Measurements from ENCODE around the gene PSIP1. TPM values are rescaled to one million over a fixed set of nuclear protein-coding genes. Genes with fewer than 3 reads are reported as not detected.

The PSIP1 gene
- total RNA-seq, 1 experiment from 2014 or later = 99.1 TPM

- ChIA-PET CTCF (interaction anchor here (0.6 kb wide), 1 partner anchor 189 kb away, joined by 3 read pairs; no protein-coding TSS in a partner anchor), POLR2A (no interaction called here), RAD21 (ENCODE audit: low non-redundant PET in 1 of 2, low total read pairs in 2 of 2, uncharacterized antibody in 2 of 2, unreplicated experiment in 2 of 2) (no interaction called here)
- Histone ChIP-seq H2AFZ (ENCODE audit: low read depth, low read length, poor library complexity, severe bottlenecking) (peak overlapping the region; percentile 70), H3K4me2 (ENCODE audit: low read length) (peak overlapping the region; percentile 85), H4K20me1 (ENCODE audit: insufficient read depth) (no peaks in the 10 kb centered on the region), H3K27ac (ENCODE audit: low read depth, low read length) (peak overlapping the region; percentile 75), H3K36me3 (ENCODE audit: control insufficient read depth in 1 of 2, insufficient read depth in 2 of 2, low read length in 2 of 2) (peaks cover 5 to 22% of the 10 kb centered on the region in 2 experiments; a peak in 3 of 4 replicates), H3K9me3 (ENCODE audit: control insufficient read depth in 1 of 2, insufficient read depth in 1 of 2, low read depth in 1 of 2, low read length in 2 of 2) (no peaks in the 10 kb centered on the region), H3K27me3 (ENCODE audit: insufficient read depth, low read length) (no peaks in the 10 kb centered on the region), H3K9ac (ENCODE audit: low read length) (peak overlapping the region; percentile 85), H3K9me2 (ENCODE audit: insufficient read depth) (no peaks in the 10 kb centered on the region), H3K4me1 (ENCODE audit: control insufficient read depth in 1 of 2, insufficient read depth in 2 of 2, low read length in 2 of 2) (peaks cover 3 to 14% of the 10 kb centered on the region in 2 experiments; a peak in 3 of 4 replicates), H3K79me2 (ENCODE audit: insufficient read depth, low read length) (peaks cover 41% of the 10 kb centered on the region), H3K4me3 (replicated peaks in 1 of 2; ENCODE audit: low read depth in 1 of 2, low read length in 2 of 2) (peak overlapping the region; percentile 91 to 94)
- DNase-seq (ENCODE audit: low read depth, low spot score) (no peak), ATAC-seq (no peak)
- TSS peak; percentile 96 for BruUV-seq (replicated peaks)
- intact Hi-C loops (cut with micrococcal nuclease) = loop anchor here (2.0 to 5.0 kb wide), 2 partner anchors 145 to 317 kb away; no protein-coding TSS in a partner anchor
- TF ChIP-seq SP1 (IDR thresholded peaks at IDR 0.05; ENCODE audit: low read depth) (no peak), CTCF (IDR thresholded peaks at IDR 0.05 in 2 of 3, conservative IDR thresholded peaks at IDR 0.05 in 1 of 3; ENCODE audit: borderline replicate concordance in 1 of 3, insufficient read depth in 1 of 3, low read depth in 2 of 3, low read length in 2 of 3) (no peak), CBX3 (IDR thresholded peaks at IDR 0.05; ENCODE audit: low read depth) (no peak), ELF1 (IDR thresholded peaks at IDR 0.05; ENCODE audit: borderline replicate concordance, low read depth) (no peak), ZFX (IDR thresholded peaks at IDR 0.05) (no peak), YY1 (IDR thresholded peaks at IDR 0.05; ENCODE audit: extremely low read depth, insufficient replicate concordance, low read depth, low read length) (no peak), EZH2phosphoT487 (IDR thresholded peaks at IDR 0.05; ENCODE audit: borderline replicate concordance) (no peak), CEBPB (IDR thresholded peaks at IDR 0.05; ENCODE audit: low read depth) (no peak), REST (IDR thresholded peaks at IDR 0.05; ENCODE audit: low read depth) (no peak), POLR2AphosphoS5 (IDR thresholded peaks at IDR 0.05; ENCODE audit: low read depth, low read length) (no peak), JUND (IDR thresholded peaks at IDR 0.05) (no peak), FOSL1 (IDR thresholded peaks at IDR 0.05; ENCODE audit: low read depth) (no peak), EZH2 (IDR thresholded peaks at IDR 0.05) (no peak), TCF7L2 (IDR thresholded peaks at IDR 0.05; ENCODE audit: borderline replicate concordance, extremely low read depth, insufficient read depth, insufficient read length) (no peak), POLR2A (IDR thresholded peaks at IDR 0.05; ENCODE audit: borderline replicate concordance, extremely low read depth, insufficient read depth, insufficient read length) (no peak), ZBTB33 (IDR thresholded peaks at IDR 0.05; ENCODE audit: extremely low read depth, insufficient replicate concordance, low read length) (no peak), SRF (IDR thresholded peaks at IDR 0.05; ENCODE audit: low read depth) (no peak), ATF3 (IDR thresholded peaks at IDR 0.05) (no peak)
Measured at GRCh38 chr9:15421990-15422371, 88.8 kb downstream of the PSIP1 start.
